ENCODE measurements around the gene SNX13. TPM values are rescaled to one million over a fixed set of nuclear protein-coding genes. Genes with fewer than 3 reads are reported as not detected.

Gene SNX13
- polyA plus RNA-seq, 2 of the 4 experiments (the other 2 are of a cell fraction): 13.1 to 31.6 TPM

GRCh38 chr7:17988858-17989257, 48.6 kb upstream of the SNX13 start (continued):
- TF ChIP-seq, protein P1, sequence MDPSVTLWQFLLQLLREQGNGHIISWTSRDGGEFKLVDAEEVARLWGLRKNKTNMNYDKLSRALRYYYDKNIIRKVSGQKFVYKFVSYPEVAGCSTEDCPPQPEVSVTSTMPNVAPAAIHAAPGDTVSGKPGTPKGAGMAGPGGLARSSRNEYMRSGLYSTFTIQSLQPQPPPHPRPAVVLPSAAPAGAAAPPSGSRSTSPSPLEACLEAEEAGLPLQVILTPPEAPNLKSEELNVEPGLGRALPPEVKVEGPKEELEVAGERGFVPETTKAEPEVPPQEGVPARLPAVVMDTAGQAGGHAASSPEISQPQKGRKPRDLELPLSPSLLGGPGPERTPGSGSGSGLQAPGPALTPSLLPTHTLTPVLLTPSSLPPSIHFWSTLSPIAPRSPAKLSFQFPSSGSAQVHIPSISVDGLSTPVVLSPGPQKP (IDR thresholded peaks at IDR 0.05; ENCODE audit: low read depth, low read length): no peak
- TF ChIP-seq KDM5A (IDR thresholded peaks at IDR 0.05) (no peak), SREBF2 (IDR thresholded peaks at IDR 0.05) (no peak), EHF (CRISPR knock-in tag; IDR thresholded peaks at IDR 0.05) (no peak)
- TF ChIP-seq, protein P2, sequence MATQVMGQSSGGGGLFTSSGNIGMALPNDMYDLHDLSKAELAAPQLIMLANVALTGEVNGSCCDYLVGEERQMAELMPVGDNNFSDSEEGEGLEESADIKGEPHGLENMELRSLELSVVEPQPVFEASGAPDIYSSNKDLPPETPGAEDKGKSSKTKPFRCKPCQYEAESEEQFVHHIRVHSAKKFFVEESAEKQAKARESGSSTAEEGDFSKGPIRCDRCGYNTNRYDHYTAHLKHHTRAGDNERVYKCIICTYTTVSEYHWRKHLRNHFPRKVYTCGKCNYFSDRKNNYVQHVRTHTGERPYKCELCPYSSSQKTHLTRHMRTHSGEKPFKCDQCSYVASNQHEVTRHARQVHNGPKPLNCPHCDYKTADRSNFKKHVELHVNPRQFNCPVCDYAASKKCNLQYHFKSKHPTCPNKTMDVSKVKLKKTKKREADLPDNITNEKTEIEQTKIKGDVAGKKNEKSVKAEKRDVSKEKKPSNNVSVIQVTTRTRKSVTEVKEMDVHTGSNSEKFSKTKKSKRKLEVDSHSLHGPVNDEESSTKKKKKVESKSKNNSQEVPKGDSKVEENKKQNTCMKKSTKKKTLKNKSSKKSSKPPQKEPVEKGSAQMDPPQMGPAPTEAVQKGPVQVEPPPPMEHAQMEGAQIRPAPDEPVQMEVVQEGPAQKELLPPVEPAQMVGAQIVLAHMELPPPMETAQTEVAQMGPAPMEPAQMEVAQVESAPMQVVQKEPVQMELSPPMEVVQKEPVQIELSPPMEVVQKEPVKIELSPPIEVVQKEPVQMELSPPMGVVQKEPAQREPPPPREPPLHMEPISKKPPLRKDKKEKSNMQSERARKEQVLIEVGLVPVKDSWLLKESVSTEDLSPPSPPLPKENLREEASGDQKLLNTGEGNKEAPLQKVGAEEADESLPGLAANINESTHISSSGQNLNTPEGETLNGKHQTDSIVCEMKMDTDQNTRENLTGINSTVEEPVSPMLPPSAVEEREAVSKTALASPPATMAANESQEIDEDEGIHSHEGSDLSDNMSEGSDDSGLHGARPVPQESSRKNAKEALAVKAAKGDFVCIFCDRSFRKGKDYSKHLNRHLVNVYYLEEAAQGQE (IDR thresholded peaks at IDR 0.05): no peak

DNA sequence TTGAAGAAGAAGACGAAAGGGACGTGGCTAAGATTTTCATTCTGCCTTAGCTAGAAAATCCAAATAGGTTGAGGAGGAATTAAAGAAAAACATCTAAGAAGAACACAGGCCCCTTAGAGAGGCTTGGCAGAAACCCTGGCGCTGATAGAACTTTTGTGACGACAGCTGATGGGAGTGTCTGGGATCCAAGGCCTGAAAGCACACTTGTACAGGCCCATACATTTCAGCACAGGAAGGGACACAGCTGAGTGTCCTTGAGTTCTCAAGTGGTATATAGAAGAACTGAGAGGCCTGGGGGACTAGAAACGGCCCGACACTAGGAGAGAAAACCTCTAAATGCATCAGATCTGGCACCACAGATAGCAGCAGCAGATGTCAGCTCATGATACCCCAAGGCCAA, 47.8 kb upstream of the SNX13 start:
- TF ChIP-seq ZSCAN20 (CRISPR knock-in tag; IDR thresholded peaks at IDR 0.05): no peak
- TF ChIP-seq FOSB (CRISPR knock-in tag; IDR thresholded peaks at IDR 0.05): no peak
- no peak for TF ChIP-seq KDM5A (IDR thresholded peaks at IDR 0.05)
- TF ChIP-seq EHF (CRISPR knock-in tag; IDR thresholded peaks at IDR 0.05): no peak
- TF ChIP-seq, protein P3, sequence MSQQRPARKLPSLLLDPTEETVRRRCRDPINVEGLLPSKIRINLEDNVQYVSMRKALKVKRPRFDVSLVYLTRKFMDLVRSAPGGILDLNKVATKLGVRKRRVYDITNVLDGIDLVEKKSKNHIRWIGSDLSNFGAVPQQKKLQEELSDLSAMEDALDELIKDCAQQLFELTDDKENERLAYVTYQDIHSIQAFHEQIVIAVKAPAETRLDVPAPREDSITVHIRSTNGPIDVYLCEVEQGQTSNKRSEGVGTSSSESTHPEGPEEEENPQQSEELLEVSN (IDR thresholded peaks at IDR 0.05; ENCODE audit: borderline replicate concordance, low read depth): no peak
- TF ChIP-seq ZNF302 (CRISPR knock-in tag; IDR thresholded peaks at IDR 0.05): no peak
- ChIA-PET POLR2A (no interaction called here), CTCF (no interaction called here)
- no peak for DNase-seq (ENCODE audit: low read depth in 1 of 2, low spot score in 1 of 2)
- Histone ChIP-seq H3K27ac (no peak overlapping the region), H3K4me3 (no peak overlapping the region), H3K4me2 (no peak overlapping the region), H3K4me1 (no peaks in the 10 kb centered on the region), H3K9me3 (no peaks in the 10 kb centered on the region)
- FAIRE-seq: no peak
- 69% methylated on average over 6 of the region's 6 CpGs for WGBS (ENCODE audit: missing lambda C conversion rate)
- no peak for ATAC-seq

DNA sequence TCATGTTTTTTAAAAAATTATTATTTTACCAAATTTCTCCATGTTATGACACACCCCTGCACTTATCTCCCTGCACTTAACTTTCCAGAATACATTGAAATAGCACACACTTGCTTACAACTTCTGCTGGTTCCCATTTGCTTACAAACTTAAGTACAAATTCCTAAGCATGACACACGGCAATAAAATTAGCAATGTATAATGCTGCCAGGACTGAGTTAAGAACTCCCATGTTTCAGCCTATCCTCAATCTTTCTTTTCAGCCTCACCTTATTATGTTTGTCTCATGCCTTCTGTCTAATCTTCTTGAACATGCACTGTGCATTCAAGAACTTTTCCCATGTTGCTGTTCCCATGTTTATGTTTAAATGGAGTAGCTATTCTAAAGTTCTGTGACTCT, 46.6 kb upstream of the SNX13 start:
- ATAC-seq (no peak), DNase-seq (ENCODE audit: low read depth in 1 of 2, low spot score in 1 of 2) (no peak), FAIRE-seq (no peak)
- CTCF ChIA-PET: no interaction called here
- Histone ChIP-seq H3K4me2 (peak overlapping the region; percentile 15; the same call in 1 of the 3 replicates), H3K4me1 (no peaks in the 10 kb centered on the region), H3K4me3 (no peak overlapping the region), H3K27ac (no peak overlapping the region), H3K9me3 (no peaks in the 10 kb centered on the region)
- TF ChIP-seq POLR2A (IDR thresholded peaks at IDR 0.05; ENCODE audit: low read length): no peak
- no peak for TF ChIP-seq CHD2 (IDR thresholded peaks at IDR 0.05; ENCODE audit: low read length, partially characterized antibody)
- TF ChIP-seq NFE2L2 (conservative IDR thresholded peaks at IDR 0.05; ENCODE audit: low read length): no peak
- no peak for TF ChIP-seq KDM5A (IDR thresholded peaks at IDR 0.05)
- no peak for TF ChIP-seq ATOH8 (CRISPR knock-in tag; IDR thresholded peaks at IDR 0.05; ENCODE audit: low read depth)
- POLR2A ChIA-PET: no interaction called here
- WGBS (ENCODE audit: missing lambda C conversion rate): 65% methylated on average over 1 of the region's 1 CpG

- ChIA-PET POLR2A (no interaction called here), CTCF (no interaction called here)
- no peak for TF ChIP-seq POLR2A (IDR thresholded peaks at IDR 0.05; ENCODE audit: low read length)
- FAIRE-seq (no peak), DNase-seq (ENCODE audit: low read depth in 1 of 2, low spot score in 1 of 2) (no peak), ATAC-seq (no peak; a peak in 1 of 6 replicates)
- WGBS (ENCODE audit: missing lambda C conversion rate): 42% methylated on average over 6 of the region's 6 CpGs
- H3K4me1 ChIP-seq: no peaks in the 10 kb centered on the region
- no peak overlapping the region for H3K27ac ChIP-seq
- no peak overlapping the region for H3K4me3 ChIP-seq
- no peak overlapping the region for H3K4me2 ChIP-seq
- no peaks in the 10 kb centered on the region for H3K9me3 ChIP-seq
Measured at GRCh38 chr7:17985473-17986239, 45.4 kb upstream of the SNX13 start.

All from A549 (cell line).